Ovary (tissue), 3 donors: ENCODE data around the gene ETNK1.

Experiments used
- CTCF ChIP-seq, 3 donors: fragments of 450-650 bp in 2 of 3; fragments of 200-600 bp in 1 of 3; IDR thresholded peaks; one replicate each; pipeline versions ENCODE4 v1.5.1 to v1.8.0; 2016 to 2022; ENCODE audit warnings: antibody characterized with exemption in 3 of 3, mild to moderate bottlenecking in 1 of 3
- EP300 ChIP-seq: sonication (generic); formaldehyde crosslinking; IDR thresholded peaks from one replicate; pipeline ENCODE4 v1.6.1; 2017; ENCODE audit warnings: antibody characterized with exemption
- POLR2A ChIP-seq: fragments of 450-650 bp; IDR thresholded peaks from one replicate; pipeline ENCODE4 v1.6.1; 2017; ENCODE audit warnings: antibody characterized with exemption, mild to moderate bottlenecking, moderate library complexity
- donor health status: DM: no; HTN: no; CAD: no.

GRCh38 chr12:22593864-22594263, 31.1 kb upstream of the ETNK1 start:
- no peak for TF ChIP-seq CTCF (IDR thresholded peaks at IDR 0.05)
- no peak for TF ChIP-seq EP300
- no peak for TF ChIP-seq POLR2A
